HepG2 (cell line): ENCODE data around the gene MMP17. TPM values are rescaled to one million over a fixed set of nuclear protein-coding genes. Genes with fewer than 3 reads are reported as not detected.
A peak's percentile ranks its signal among the peaks of the same experiment; 100 is the strongest.

ENCODE experiments used
- ATAC-seq: fragments of 200-7000 bp; cut with Tn5 transposase; 3 replicates; pipeline ENCODE4 v1.9.1; 2020; ENCODE audit warnings: mild to moderate bottlenecking, moderate library complexity
- BruUV-seq: library from RNA; stranded (reverse); fragments of 400-500 nt; replicated peaks from 2 replicates; lab custom pipeline; 2021; lab: Mats Ljungman, UMichigan
- CTCF ChIA-PET: fragments of 300-600 bp; formaldehyde crosslinking; extraction: SDS; loops from one replicate; lab custom pipeline; 2021; ENCODE audit warnings: low total read pairs, inconsistent platforms, low intra/inter-chr PET ratio; lab: Yijun Ruan, JAX
- POLR2A ChIA-PET: fragments of 350-600 bp; sonication (Branson Sonifier 250); formaldehyde crosslinking; loops from one replicate; lab custom pipeline; 2020; ENCODE audit warnings: antibody characterized with exemption, inconsistent platforms; lab: Yijun Ruan, JAX
- DNase-seq: peaks from one replicate; pipeline ENCODE4 v3.0.0-alpha.2; 2015; ENCODE audit warnings: low spot score
- FAIRE-seq: peaks from 3 replicates; lab custom pipeline; 2011; peaks lifted over from hg19 to GRCh38; lab: Jason Lieb, UNC
- H2AFZ ChIP-seq: one replicate; pipeline ENCODE4 v1.6.1; 2011; ENCODE audit warnings: low read length, inconsistent platforms
- H3K27ac ChIP-seq: fragments of 300-600 bp; 3 replicates; pipeline ENCODE4 v1.8.0; 2011; ENCODE audit warnings: mixed run types, mild to moderate bottlenecking, mixed read lengths, low read length, inconsistent platforms; ENCODE audit not compliant: insufficient read depth; ENCODE audit errors: extremely low read length
- H3K27me3 ChIP-seq, 2 experiments: fragments of 200-600 bp in 1 of 2; 2 replicates in 1 of 2; 3 replicates in 1 of 2; pipeline versions ENCODE4 v1.6.0 to v1.8.0; 2011; ENCODE audit warnings: low read length in 2 of 2, mild to moderate bottlenecking in 2 of 2, moderate library complexity in 2 of 2, inconsistent platforms in 1 of 2; ENCODE audit not compliant: insufficient read depth in 2 of 2, control insufficient read depth in 1 of 2
- H3K36me3 ChIP-seq, 2 experiments: fragments of 200-600 bp in 1 of 2; replicated peaks in 1 of 2; 2 replicates in 1 of 2; 3 replicates in 1 of 2; pipeline versions ENCODE4 v1.5.1 to v1.8.0; 2011; ENCODE audit warnings: low read length in 2 of 2, inconsistent platforms in 1 of 2; ENCODE audit not compliant: insufficient read depth in 2 of 2, control insufficient read depth in 1 of 2
- H3K4me1 ChIP-seq: 2 replicates; pipeline ENCODE4 v1.5.1; 2012; ENCODE audit warnings: low read length, inconsistent platforms; ENCODE audit not compliant: insufficient read depth
- H3K4me2 ChIP-seq: 2 replicates; pipeline ENCODE4 v1.6.0; 2011; ENCODE audit warnings: low read depth, low read length, inconsistent platforms
- H3K4me3 ChIP-seq, 3 experiments: fragments of 200-600 bp in 1 of 3; sonication (generic), shearing (Covaris generic) in 1 of 3; replicated peaks in 1 of 3; 2 replicates each; pipeline ENCODE4 v1.5.1; 2011 to 2016; ENCODE audit warnings: low read length in 3 of 3, inconsistent platforms in 2 of 3, low read depth in 2 of 3, mild to moderate bottlenecking in 2 of 3, control low read depth in 1 of 3, mixed read lengths in 1 of 3; ENCODE audit not compliant: insufficient read depth in 1 of 3
- H3K79me2 ChIP-seq: one replicate; pipeline ENCODE4 v1.6.1; 2011; ENCODE audit warnings: low read length, inconsistent platforms; ENCODE audit not compliant: insufficient read depth
- H3K9ac ChIP-seq: 2 replicates; pipeline ENCODE4 v1.6.0; 2011; ENCODE audit warnings: mild to moderate bottlenecking, low read depth, low read length, inconsistent platforms; ENCODE audit not compliant: insufficient read depth
- H3K9me3 ChIP-seq: 2 replicates; pipeline ENCODE4 v1.5.1; 2012; ENCODE audit warnings: mild to moderate bottlenecking, low read length
- H4K20me1 ChIP-seq: 2 replicates; pipeline ENCODE4 v1.6.0; 2011; ENCODE audit warnings: inconsistent platforms, mild to moderate bottlenecking, low read length, moderate library complexity; ENCODE audit not compliant: insufficient read depth
- BORCS8-MEF2B ChIP-seq: sonication (generic); formaldehyde crosslinking; IDR thresholded peaks from 2 replicates; pipeline ENCODE4 v1.8.0; 2022; ENCODE audit warnings: mild to moderate bottlenecking, missing genetic modification reagents
- GFI1 ChIP-seq: sonication (generic); formaldehyde crosslinking; IDR thresholded peaks from 2 replicates; pipeline ENCODE4 v1.5.0; 2020; ENCODE audit warnings: missing genetic modification reagents, mild to moderate bottlenecking, borderline replicate concordance
- HHEX ChIP-seq: IDR thresholded peaks from 2 replicates; pipeline ENCODE4 v1.6.1; 2016; ENCODE audit warnings: control low read depth
- HIVEP1 ChIP-seq: sonication (generic); formaldehyde crosslinking; IDR thresholded peaks from 2 replicates; pipeline ENCODE4 v1.4.0; 2020; ENCODE audit warnings: mild to moderate bottlenecking, missing genetic modification reagents
- PAX8 ChIP-seq: sonication (generic); formaldehyde crosslinking; IDR thresholded peaks from 2 replicates; pipeline ENCODE4 v1.8.0; 2022; ENCODE audit warnings: mild to moderate bottlenecking, missing genetic modification reagents, borderline replicate concordance
- RBAK ChIP-seq: sonication (generic); formaldehyde crosslinking; IDR thresholded peaks from 2 replicates; pipeline ENCODE4 v1.5.1; 2020; ENCODE audit warnings: mild to moderate bottlenecking, missing genetic modification reagents
- RBM22 ChIP-seq: fragments of 200-400 bp; formaldehyde crosslinking; optimal IDR thresholded peaks from 2 replicates; pipeline ENCODE3; 2017; ENCODE audit warnings: mild to moderate bottlenecking, low read length, moderate library complexity
- SRSF1 ChIP-seq: fragments of 200-400 bp; formaldehyde crosslinking; optimal IDR thresholded peaks from 2 replicates; pipeline ENCODE3; 2017; ENCODE audit warnings: mild to moderate bottlenecking, low read depth, low read length, moderate library complexity
- ZBTB1 ChIP-seq: sonication (generic); formaldehyde crosslinking; IDR thresholded peaks from 2 replicates; pipeline ENCODE4 v1.4.0; 2020; ENCODE audit warnings: missing genetic modification reagents, borderline replicate concordance
- ZBTB26 ChIP-seq: IDR thresholded peaks from 2 replicates; pipeline ENCODE4 v1.6.1; 2016; ENCODE audit warnings: missing compliant biosample characterization, missing genetic modification reagents, borderline replicate concordance
- ZMYM4 ChIP-seq: sonication (generic); formaldehyde crosslinking; IDR thresholded peaks from 2 replicates; pipeline ENCODE4 v1.8.1; 2023; ENCODE audit warnings: mild to moderate bottlenecking, missing genetic modification reagents
- ZNF619 ChIP-seq: sonication (generic); formaldehyde crosslinking; IDR thresholded peaks from 2 replicates; pipeline ENCODE4 v1.4.0; 2020; ENCODE audit warnings: mild to moderate bottlenecking, missing genetic modification reagents
- ZNF652 ChIP-seq: IDR thresholded peaks from 2 replicates; pipeline ENCODE4 v1.6.1; 2016; ENCODE audit warnings: low read depth, borderline replicate concordance
- ZZZ3 ChIP-seq: sonication (generic); formaldehyde crosslinking; IDR thresholded peaks from 2 replicates; pipeline ENCODE4 v1.4.0; 2020; ENCODE audit warnings: missing genetic modification reagents, mild to moderate bottlenecking, borderline replicate concordance
- WGBS: methylation state at CpG from one replicate; pipeline ENCODE4 v1.1.6; 2017; ENCODE audit warnings: low lambda C conversion rate; 5-methylcytosine and 5-hydroxymethylcytosine counted together
- in situ Hi-C: cut with HindIII; loops from 2 replicates; pipeline ENCODE4 v1.10.0; 2017; ENCODE audit warnings: low pct_unique_long_range_greater_than_20kb; ENCODE audit not compliant: extremely low pct_ligation_motif_present
- intact Hi-C: fragments of 100-400 bp; cut with micrococcal nuclease; formaldehyde crosslinking; loops from one replicate; pipeline ENCODE4 v1.10.0; 2022; ENCODE audit not compliant: unreplicated experiment
- polyA plus RNA-seq, 8 experiments: library from polyadenylated mRNA; depleted of rRNA in 3 of 8; stranded (reverse) in 7 of 8; unstranded in 1 of 8; fragments of >200 nt; fragmentation: Illumina TruSeq in 4 of 8; extraction: Trizol in 4 of 8; gene quantifications; 2 replicates each; pipeline versions ENCODE4 v1.2.1 to v1.2.3, GENCODE V29; 2011 to 2016; ENCODE audit warnings: low read depth in 4 of 8, missing spikeins in 1 of 8, mixed read lengths in 1 of 8; ENCODE audit not compliant: insufficient read depth in 1 of 8
- total RNA-seq, 5 experiments: library from RNA; depleted of rRNA; stranded (reverse); fragments of >200 nt; fragmentation: Illumina TruSeq; extraction: Trizol; gene quantifications; 2 replicates each; pipeline ENCODE4 v1.2.3, GENCODE V29; 2016; ENCODE audit warnings: low read depth in 1 of 5
- TF ChIP-seq, protein P1 (sequence below): IDR thresholded peaks from 2 replicates; pipeline ENCODE4 v1.6.1; 2012; ENCODE audit warnings: low read length, improper control_type of control experiment
- TF ChIP-seq, protein P2 (sequence below): sonication (generic); formaldehyde crosslinking; IDR thresholded peaks from 2 replicates; pipeline ENCODE4 v1.4.0; 2020; ENCODE audit warnings: missing genetic modification reagents

MMP17 gene
- total and polyA plus RNA-seq, 2 of the 13 experiments (the other 11 are each of a cell fraction or from before 2014, with no cell fraction given) = 0.55 to 0.80 TPM

- Histone ChIP-seq H4K20me1 (no peaks in the 10 kb centered on the region), H3K36me3 (no peaks in the 10 kb centered on the region), H3K4me2 (peak overlapping the region; percentile 95), H3K27me3 (peaks cover under 1 to 7% of the 10 kb centered on the region in 2 experiments; a peak in 2 of 5 replicates), H3K27ac (peak overlapping the region; percentile 99), H3K79me2 (no peaks in the 10 kb centered on the region), H2AFZ (no peak overlapping the region), H3K9me3 (no peaks in the 10 kb centered on the region), H3K4me3 (peak overlapping the region; percentile 23 to 67 (median 57); a peak in 5 of 6 replicates), H3K9ac (peak overlapping the region; percentile 92), H3K4me1 (peaks cover 86% of the 10 kb centered on the region)
- in situ Hi-C loops = no loop called here
- no TSS peak for BruUV-seq
- POLR2A ChIA-PET = interaction anchor here (0.7 to 2.3 kb wide), 11 partner anchors 8 to 69 kb away, joined by 3 to 18 read pairs (median 4); partner anchors contain the start of gene PUS1
- peak; percentile 94 for FAIRE-seq
- 3% methylated on average over 9 of the region's 22 CpGs for WGBS
- intact Hi-C loops = loop anchor here (1.0 to 5.0 kb wide), 2 partner anchors 36 to 67 kb away; partner anchors contain the start of gene PUS1
- peak; percentile 94 for DNase-seq
- CTCF ChIA-PET = no interaction called here
- ATAC-seq = peak; percentile 92
- TF ChIP-seq HIVEP1 (CRISPR knock-in tag) (peak; percentile 99), RBAK (peak; percentile 42; the same call in 1 of the 2 replicates), ZNF652 (CRISPR knock-in tag) (peak; percentile 36), ZNF619 (peak; percentile 92; the same call in 1 of the 2 replicates), ZMYM4 (CRISPR knock-in tag) (peak; percentile 73), PAX8 (CRISPR knock-in tag) (0 out of 2 replicates have a peak, but pooled peaks have one; percentile 73), ZBTB26 (CRISPR knock-in tag) (peak; percentile 64; the same call in 1 of the 2 replicates), GFI1 (CRISPR knock-in tag) (peak; percentile 82), RBM22 (peak; percentile 22), HHEX (CRISPR knock-in tag) (peak; percentile 66), ZZZ3 (CRISPR knock-in tag) (peak; percentile 32; the same call in 1 of the 2 replicates), ZBTB1 (CRISPR knock-in tag) (no peak), BORCS8-MEF2B (CRISPR knock-in tag) (peak; percentile 54; the same call in 1 of the 2 replicates), SRSF1 (no peak)
- TF ChIP-seq, protein P1, sequence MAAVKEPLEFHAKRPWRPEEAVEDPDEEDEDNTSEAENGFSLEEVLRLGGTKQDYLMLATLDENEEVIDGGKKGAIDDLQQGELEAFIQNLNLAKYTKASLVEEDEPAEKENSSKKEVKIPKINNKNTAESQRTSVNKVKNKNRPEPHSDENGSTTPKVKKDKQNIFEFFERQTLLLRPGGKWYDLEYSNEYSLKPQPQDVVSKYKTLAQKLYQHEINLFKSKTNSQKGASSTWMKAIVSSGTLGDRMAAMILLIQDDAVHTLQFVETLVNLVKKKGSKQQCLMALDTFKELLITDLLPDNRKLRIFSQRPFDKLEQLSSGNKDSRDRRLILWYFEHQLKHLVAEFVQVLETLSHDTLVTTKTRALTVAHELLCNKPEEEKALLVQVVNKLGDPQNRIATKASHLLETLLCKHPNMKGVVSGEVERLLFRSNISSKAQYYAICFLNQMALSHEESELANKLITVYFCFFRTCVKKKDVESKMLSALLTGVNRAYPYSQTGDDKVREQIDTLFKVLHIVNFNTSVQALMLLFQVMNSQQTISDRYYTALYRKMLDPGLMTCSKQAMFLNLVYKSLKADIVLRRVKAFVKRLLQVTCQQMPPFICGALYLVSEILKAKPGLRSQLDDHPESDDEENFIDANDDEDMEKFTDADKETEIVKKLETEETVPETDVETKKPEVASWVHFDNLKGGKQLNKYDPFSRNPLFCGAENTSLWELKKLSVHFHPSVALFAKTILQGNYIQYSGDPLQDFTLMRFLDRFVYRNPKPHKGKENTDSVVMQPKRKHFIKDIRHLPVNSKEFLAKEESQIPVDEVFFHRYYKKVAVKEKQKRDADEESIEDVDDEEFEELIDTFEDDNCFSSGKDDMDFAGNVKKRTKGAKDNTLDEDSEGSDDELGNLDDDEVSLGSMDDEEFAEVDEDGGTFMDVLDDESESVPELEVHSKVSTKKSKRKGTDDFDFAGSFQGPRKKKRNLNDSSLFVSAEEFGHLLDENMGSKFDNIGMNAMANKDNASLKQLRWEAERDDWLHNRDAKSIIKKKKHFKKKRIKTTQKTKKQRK = no peak
- TF ChIP-seq, protein P2, sequence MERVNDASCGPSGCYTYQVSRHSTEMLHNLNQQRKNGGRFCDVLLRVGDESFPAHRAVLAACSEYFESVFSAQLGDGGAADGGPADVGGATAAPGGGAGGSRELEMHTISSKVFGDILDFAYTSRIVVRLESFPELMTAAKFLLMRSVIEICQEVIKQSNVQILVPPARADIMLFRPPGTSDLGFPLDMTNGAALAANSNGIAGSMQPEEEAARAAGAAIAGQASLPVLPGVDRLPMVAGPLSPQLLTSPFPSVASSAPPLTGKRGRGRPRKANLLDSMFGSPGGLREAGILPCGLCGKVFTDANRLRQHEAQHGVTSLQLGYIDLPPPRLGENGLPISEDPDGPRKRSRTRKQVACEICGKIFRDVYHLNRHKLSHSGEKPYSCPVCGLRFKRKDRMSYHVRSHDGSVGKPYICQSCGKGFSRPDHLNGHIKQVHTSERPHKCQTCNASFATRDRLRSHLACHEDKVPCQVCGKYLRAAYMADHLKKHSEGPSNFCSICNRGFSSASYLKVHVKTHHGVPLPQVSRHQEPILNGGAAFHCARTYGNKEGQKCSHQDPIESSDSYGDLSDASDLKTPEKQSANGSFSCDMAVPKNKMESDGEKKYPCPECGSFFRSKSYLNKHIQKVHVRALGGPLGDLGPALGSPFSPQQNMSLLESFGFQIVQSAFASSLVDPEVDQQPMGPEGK (CRISPR knock-in tag) = peak; percentile 96
These were observed 32.5 kb downstream of the MMP17 start for GRCh38 chr12:131860472-131861260.
